GM06990 (cell line): ENCODE data around the gene GRIK4.

Experiments
- DNase-seq: peaks from one replicate; pipeline ENCODE4 v3.0.0-alpha.2; 2011; ENCODE audit not compliant: insufficient read length; ENCODE audit errors: extremely low read depth
- H3K27me3 ChIP-seq: replicated peaks from 2 replicates; pipeline ENCODE4 v1.6.0; 2011; ENCODE audit warnings: low read length; ENCODE audit not compliant: control insufficient read depth, insufficient read depth
- H3K36me3 ChIP-seq: 2 replicates; pipeline ENCODE4 v1.5.1; 2011; ENCODE audit warnings: low read length; ENCODE audit not compliant: control insufficient read depth, insufficient read depth
- H3K4me3 ChIP-seq: replicated peaks from 2 replicates; pipeline ENCODE4 v1.5.1; 2011; ENCODE audit warnings: low read depth, mild to moderate bottlenecking, control low read depth, low read length
- CTCF ChIP-seq: IDR thresholded peaks from 2 replicates; pipeline ENCODE4 v1.5.1; 2011; ENCODE audit warnings: low read length, control low read depth, mild to moderate bottlenecking, inconsistent platforms; ENCODE audit not compliant: insufficient read depth, poor library complexity, severe bottlenecking

GRIK4 gene

GRCh38 chr11:120740380-120740779 is 228.8 kb downstream of the GRIK4 start:
- Histone ChIP-seq H3K4me3 (no peak overlapping the region), H3K27me3 (no peaks in the 10 kb centered on the region; the same call in 1 of the 2 replicates), H3K36me3 (no peaks in the 10 kb centered on the region)
- TF ChIP-seq CTCF, result no peak
- no peak for DNase-seq

- no peak overlapping the region for H3K4me3 ChIP-seq
- no peaks in the 10 kb centered on the region; the same call in 1 of the 2 replicates for H3K27me3 ChIP-seq
- no peak for TF ChIP-seq CTCF
- DNase-seq, result no peak
- H3K36me3 ChIP-seq, result no peaks in the 10 kb centered on the region
These were observed 232.8 kb downstream of the GRIK4 start for GRCh38 chr11:120744016-120744994.

- no peaks in the 10 kb centered on the region for H3K27me3 ChIP-seq
- H3K36me3 ChIP-seq, result no peaks in the 10 kb centered on the region
- no peak for DNase-seq
- no peak overlapping the region for H3K4me3 ChIP-seq
- no peak for TF ChIP-seq CTCF
These were observed 234.8 kb downstream of the GRIK4 start for GRCh38 chr11:120746376-120746775.

- H3K4me3 ChIP-seq, result no peak overlapping the region
- DNase-seq, result no peak
- no peaks in the 10 kb centered on the region for H3K36me3 ChIP-seq
- no peak for TF ChIP-seq CTCF
- no peaks in the 10 kb centered on the region for H3K27me3 ChIP-seq
These were observed 235.5 kb downstream of the GRIK4 start for GRCh38 chr11:120746836-120747609.

- H3K27me3 ChIP-seq, result no peaks in the 10 kb centered on the region
- H3K4me3 ChIP-seq, result no peak overlapping the region
- no peak for DNase-seq
- TF ChIP-seq CTCF, result no peak
- H3K36me3 ChIP-seq, result no peaks in the 10 kb centered on the region
These were observed 236.6 kb downstream of the GRIK4 start for GRCh38 chr11:120747850-120748814.
